CD4-positive, alpha-beta T cell (primary cell): Measurements from ENCODE around the gene SMIM1. TPM values are rescaled to one million over a fixed set of nuclear protein-coding genes. Genes with fewer than 3 reads are reported as not detected.

Source experiments
- ATAC-seq: fragments of 200-7000 bp; cut with Tn5 transposase; one replicate; pipeline ENCODE4 v1.10.0; 2022; ENCODE audit warnings: mild to moderate bottlenecking; ENCODE audit not compliant: poor library complexity
- CTCF ChIA-PET: fragments of 350-600 bp; sonication (Branson Sonifier 250); formaldehyde crosslinking; loops from one replicate; lab custom pipeline; 2021; ENCODE audit warnings: antibody characterized with exemption, inconsistent platforms; lab: Charles Lee
- POLR2A ChIA-PET: fragments of 350-600 bp; sonication (Branson Sonifier 250); formaldehyde crosslinking; loops from one replicate; lab custom pipeline; 2021; ENCODE audit warnings: antibody characterized with exemption, inconsistent platforms; lab: Charles Lee
- DNase-seq, 14 experiments: peaks; one replicate each; pipeline ENCODE4 v3.0.0-alpha.2; 2013 to 2020; ENCODE audit warnings: mixed read lengths in 2 of 14
- H3K27ac ChIP-seq, 2 donors: one replicate each; pipeline versions ENCODE4 v1.5.1 to v1.7.0; 2013; ENCODE audit warnings: low read length in 2 of 2, low read depth in 1 of 2, mild to moderate bottlenecking in 1 of 2
- H3K27me3 ChIP-seq, 2 experiments: 1 replicate in 1 of 2; 2 replicates in 1 of 2; pipeline versions ENCODE4 v1.6.1 to v1.7.0; 2013; ENCODE audit warnings: low read length in 2 of 2, control low read depth in 1 of 2, mild to moderate bottlenecking in 1 of 2, moderate library complexity in 1 of 2; ENCODE audit not compliant: insufficient read depth in 2 of 2, control insufficient read depth in 1 of 2
- H3K36me3 ChIP-seq: one replicate; pipeline ENCODE4 v1.6.1; 2013; ENCODE audit warnings: low read length, control low read depth; ENCODE audit not compliant: insufficient read depth
- H3K4me1 ChIP-seq: one replicate; pipeline ENCODE4 v1.6.1; 2013; ENCODE audit warnings: low read length, control low read depth; ENCODE audit not compliant: insufficient read depth
- H3K4me3 ChIP-seq: one replicate; pipeline ENCODE4 v1.5.1; 2013; ENCODE audit warnings: mild to moderate bottlenecking, low read length, moderate library complexity
- H3K9me3 ChIP-seq, 2 experiments: 1 replicate in 1 of 2; 2 replicates in 1 of 2; pipeline versions ENCODE4 v1.6.1 to v1.7.0; 2013; ENCODE audit warnings: low read length in 2 of 2, mild to moderate bottlenecking in 2 of 2, control low read depth in 1 of 2, moderate library complexity in 1 of 2; ENCODE audit not compliant: control insufficient read depth in 1 of 2, insufficient read depth in 1 of 2
- H3K27ac Mint-ChIP-seq: one replicate; pipeline ENCODE4 v1.8.0; 2020; ENCODE audit warnings: mixed read lengths
- H3K27me3 Mint-ChIP-seq: one replicate; pipeline ENCODE4 v1.8.0; 2021; ENCODE audit warnings: mixed read lengths
- H3K36me3 Mint-ChIP-seq: one replicate; pipeline ENCODE4 v1.8.0; 2021; ENCODE audit warnings: low read depth, mixed read lengths
- H3K4me1 Mint-ChIP-seq: one replicate; pipeline ENCODE4 v1.8.0; 2021; ENCODE audit warnings: low read depth, mixed read lengths
- H3K4me3 Mint-ChIP-seq: one replicate; pipeline ENCODE4 v1.8.0; 2020; ENCODE audit warnings: mild to moderate bottlenecking, mixed read lengths
- H3K9me3 Mint-ChIP-seq: one replicate; pipeline ENCODE4 v1.8.0; 2020; ENCODE audit warnings: mixed read lengths
- intact Hi-C, 2 experiments: fragments of 100-400 bp; cut with DNase I in 1 of 2; cut with micrococcal nuclease in 1 of 2; formaldehyde crosslinking; loops; one replicate each; pipeline versions ENCODE4 v1.15.1 to v1.9.0; 2023 to 2025; cut with DNase I, micrococcal nuclease
- total RNA-seq, 174 experiments: library from RNA in 2 of 174; stranded (reverse) in 2 of 174; gene quantifications; one replicate each; pipeline ENCODE4 v1.2.3 and lab custom pipeline; 2021 to 2026
- TF ChIP-seq, protein P1 (sequence below): fragments of 200-600 bp; IDR thresholded peaks from one replicate; pipeline ENCODE4 v1.8.0; 2022; ENCODE audit warnings: antibody characterized with exemption, mild to moderate bottlenecking

SMIM1 gene
- total RNA-seq, 2 experiments from 2014 or later = 1.8 to 2.6 TPM

DNA sequence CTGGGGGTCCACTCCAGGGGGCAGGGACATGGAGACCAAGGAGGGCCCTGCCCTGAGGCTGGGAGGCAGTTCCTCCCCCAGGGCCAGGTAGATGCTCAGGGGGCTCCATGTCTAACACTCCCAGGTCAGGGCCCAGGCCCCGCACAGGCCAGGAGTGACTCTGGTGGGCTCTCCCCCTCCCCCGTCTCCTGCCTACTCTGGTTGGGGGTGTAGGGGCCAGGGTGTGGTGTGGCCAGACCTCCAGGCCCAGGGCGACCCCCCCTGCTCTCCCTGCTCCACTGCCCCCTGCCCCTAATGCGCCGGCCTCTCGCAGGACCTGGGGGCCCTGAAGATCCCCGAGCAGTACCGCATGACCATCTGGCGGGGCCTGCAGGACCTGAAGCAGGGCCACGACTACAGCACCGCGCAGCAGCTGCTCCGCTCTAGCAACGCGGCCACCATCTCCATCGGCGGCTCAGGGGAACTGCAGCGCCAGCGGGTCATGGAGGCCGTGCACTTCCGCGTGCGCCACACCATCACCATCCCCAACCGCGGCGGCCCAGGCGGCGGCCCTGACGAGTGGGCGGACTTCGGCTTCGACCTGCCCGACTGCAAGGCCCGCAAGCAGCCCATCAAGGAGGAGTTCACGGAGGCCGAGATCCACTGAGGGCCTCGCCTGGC is 40.0 kb upstream of the SMIM1 start:
- no peaks in the 10 kb centered on the region for H3K4me1 Mint-ChIP-seq
- H3K4me1 ChIP-seq = no peaks in the 10 kb centered on the region
- no peaks in the 10 kb centered on the region for H3K27me3 ChIP-seq
- no peak overlapping the region for H3K4me3 Mint-ChIP-seq
- no peak overlapping the region for H3K27ac Mint-ChIP-seq
- H3K4me3 ChIP-seq = no peak overlapping the region
- peaks cover 7% of the 10 kb centered on the region for H3K27me3 Mint-ChIP-seq
- TF ChIP-seq, protein P1, sequence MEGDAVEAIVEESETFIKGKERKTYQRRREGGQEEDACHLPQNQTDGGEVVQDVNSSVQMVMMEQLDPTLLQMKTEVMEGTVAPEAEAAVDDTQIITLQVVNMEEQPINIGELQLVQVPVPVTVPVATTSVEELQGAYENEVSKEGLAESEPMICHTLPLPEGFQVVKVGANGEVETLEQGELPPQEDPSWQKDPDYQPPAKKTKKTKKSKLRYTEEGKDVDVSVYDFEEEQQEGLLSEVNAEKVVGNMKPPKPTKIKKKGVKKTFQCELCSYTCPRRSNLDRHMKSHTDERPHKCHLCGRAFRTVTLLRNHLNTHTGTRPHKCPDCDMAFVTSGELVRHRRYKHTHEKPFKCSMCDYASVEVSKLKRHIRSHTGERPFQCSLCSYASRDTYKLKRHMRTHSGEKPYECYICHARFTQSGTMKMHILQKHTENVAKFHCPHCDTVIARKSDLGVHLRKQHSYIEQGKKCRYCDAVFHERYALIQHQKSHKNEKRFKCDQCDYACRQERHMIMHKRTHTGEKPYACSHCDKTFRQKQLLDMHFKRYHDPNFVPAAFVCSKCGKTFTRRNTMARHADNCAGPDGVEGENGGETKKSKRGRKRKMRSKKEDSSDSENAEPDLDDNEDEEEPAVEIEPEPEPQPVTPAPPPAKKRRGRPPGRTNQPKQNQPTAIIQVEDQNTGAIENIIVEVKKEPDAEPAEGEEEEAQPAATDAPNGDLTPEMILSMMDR = no peak
- CTCF ChIA-PET = no interaction called here
- intact Hi-C loops = no loop called here
- no peak for ATAC-seq
- H3K36me3 Mint-ChIP-seq = peaks cover 10% of the 10 kb centered on the region
- no peak overlapping the region for H3K27ac ChIP-seq
- no peak for DNase-seq
- POLR2A ChIA-PET = no interaction called here
- H3K9me3 Mint-ChIP-seq = no peaks in the 10 kb centered on the region
- peaks cover 0 to 4% of the 10 kb centered on the region in 2 experiments for H3K9me3 ChIP-seq
- no peaks in the 10 kb centered on the region for H3K36me3 ChIP-seq

DNA sequence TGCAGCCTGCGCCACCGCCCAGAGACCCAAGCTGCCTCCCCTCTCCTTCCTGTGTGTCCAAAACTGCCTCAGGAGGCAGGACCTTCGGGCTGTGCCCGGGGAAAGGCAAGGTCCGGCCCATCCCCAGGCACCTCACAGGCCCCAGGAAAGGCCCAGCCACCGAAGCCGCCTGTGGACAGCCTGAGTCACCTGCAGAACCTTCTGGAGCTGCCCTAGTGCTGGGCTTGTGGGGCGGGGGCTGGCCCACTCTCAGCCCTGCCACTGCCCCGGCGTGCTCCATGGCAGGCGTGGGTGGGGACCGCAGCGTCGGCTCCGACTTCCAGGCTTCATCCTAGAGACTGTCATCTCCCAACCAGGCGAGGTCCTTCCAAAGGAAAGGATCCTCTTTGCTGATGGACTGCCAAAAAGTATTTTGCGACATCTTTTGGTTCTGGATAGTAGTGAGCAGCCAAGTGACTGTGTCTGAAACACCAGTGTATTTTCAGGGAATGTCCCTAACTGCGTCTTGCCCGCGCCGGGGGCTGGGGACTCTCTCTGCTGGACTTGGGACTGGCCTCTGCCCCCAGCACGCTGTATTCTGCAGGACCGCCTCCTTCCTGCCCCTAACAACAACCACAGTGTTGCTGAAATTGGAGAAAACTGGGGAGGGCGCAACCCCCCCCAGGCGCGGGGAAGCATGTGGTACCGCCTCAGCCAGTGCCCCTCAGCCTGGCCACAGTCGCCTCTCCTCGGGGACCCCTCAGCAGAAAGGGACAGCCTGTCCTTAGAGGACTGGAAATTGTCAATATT is 39.3 kb upstream of the SMIM1 start:
- H3K27me3 Mint-ChIP-seq = peaks cover 7% of the 10 kb centered on the region
- no peaks in the 10 kb centered on the region for H3K4me1 ChIP-seq
- ATAC-seq (no peak), DNase-seq (no peak)
- H3K27ac Mint-ChIP-seq = no peak overlapping the region
- TF ChIP-seq, protein P1 = no peak
- peaks cover 4% of the 10 kb centered on the region for H3K36me3 ChIP-seq
- no peaks in the 10 kb centered on the region for H3K27me3 ChIP-seq
- no peak overlapping the region for H3K27ac ChIP-seq
- no peaks in the 10 kb centered on the region for H3K4me1 Mint-ChIP-seq
- no peaks in the 10 kb centered on the region for H3K9me3 Mint-ChIP-seq
- ChIA-PET POLR2A (no interaction called here), CTCF (no interaction called here)
- intact Hi-C loops = no loop called here
- peaks cover 0 to 4% of the 10 kb centered on the region in 2 experiments for H3K9me3 ChIP-seq
- H3K4me3 ChIP-seq = no peak overlapping the region
- H3K4me3 Mint-ChIP-seq = no peak overlapping the region
- peaks cover 10% of the 10 kb centered on the region for H3K36me3 Mint-ChIP-seq

DNA sequence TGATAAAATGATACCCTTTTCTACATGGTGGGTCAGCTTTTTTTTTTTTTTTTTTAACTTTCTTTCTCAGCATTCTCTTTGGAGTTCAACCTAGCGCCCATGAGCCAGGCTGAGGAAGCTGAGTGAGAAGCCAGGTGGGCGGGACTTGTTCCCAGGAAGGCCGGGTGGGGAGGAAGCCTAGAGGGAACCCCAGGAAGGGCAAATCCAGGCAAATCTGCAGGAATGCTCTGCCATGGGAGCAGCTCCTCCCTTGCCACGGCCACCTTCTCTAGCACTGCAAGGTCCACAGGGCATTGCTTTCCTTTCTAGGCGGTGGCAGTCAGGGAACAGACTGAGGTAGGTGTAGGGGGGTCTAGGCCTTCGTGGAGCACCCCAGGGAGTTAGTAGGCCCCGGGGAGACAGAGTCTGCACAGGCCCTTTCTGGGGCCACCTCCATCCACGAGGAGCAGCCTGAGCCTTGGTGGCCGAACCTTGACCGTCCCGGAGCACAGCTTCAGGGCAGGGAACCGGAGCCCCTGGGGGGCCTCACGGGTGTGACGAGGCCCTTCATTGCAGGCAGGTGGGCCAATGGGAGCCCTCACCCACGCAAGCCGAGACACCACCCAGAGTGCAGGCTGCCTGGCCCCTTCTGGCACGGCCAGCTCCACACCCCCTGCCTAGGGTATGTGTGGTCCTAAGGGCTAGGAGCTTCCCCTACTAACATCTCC is 38.5 kb upstream of the SMIM1 start:
- Histone ChIP-seq H3K9me3 (peaks cover 0 to 4% of the 10 kb centered on the region in 2 experiments), H3K4me1 (no peaks in the 10 kb centered on the region), H3K36me3 (peaks cover 7% of the 10 kb centered on the region), H3K4me3 (no peak overlapping the region), H3K27ac (no peak overlapping the region), H3K27me3 (no peaks in the 10 kb centered on the region)
- Mint-ChIP-seq H3K4me3 (no peak overlapping the region), H3K27me3 (peaks cover 5% of the 10 kb centered on the region), H3K9me3 (no peaks in the 10 kb centered on the region), H3K4me1 (no peaks in the 10 kb centered on the region), H3K36me3 (peaks cover 10% of the 10 kb centered on the region), H3K27ac (no peak overlapping the region)
- ATAC-seq = no peak
- intact Hi-C loops = no loop called here
- ChIA-PET CTCF (no interaction called here), POLR2A (no interaction called here)
- no peak for DNase-seq
- TF ChIP-seq, protein P1 = no peak
